Stomach (tissue), 9 donors: Measurements from ENCODE around the gene DCC. TPM values are rescaled to one million over a fixed set of nuclear protein-coding genes. Genes with fewer than 3 reads are reported as not detected.

Experiments used
- DNase-seq, 2 donors: peaks; one replicate each; pipeline versions ENCODE4 v3.0.0 to v3.0.0-alpha.2; 2013 to 2019
- H3K27ac ChIP-seq, 5 donors: fragments of 200-600 bp in 4 of 5; sonication (generic) in 4 of 5; one replicate each; pipeline ENCODE4 v1.5.1; 2013 to 2019; ENCODE audit warnings: mild to moderate bottlenecking in 1 of 5, moderate library complexity in 1 of 5
- H3K27me3 ChIP-seq, 3 donors: fragments of 200-600 bp; sonication (generic); one replicate each; pipeline ENCODE4 v1.5.1; 2017 to 2019; ENCODE audit warnings: mixed run types in 1 of 3
- H3K36me3 ChIP-seq, 4 donors: fragments of 200-600 bp; sonication (generic); 1 replicate in 3 of 4; 2 replicates in 1 of 4; pipeline ENCODE4 v1.5.1; 2016 to 2019
- H3K4me1 ChIP-seq, 4 donors: fragments of 200-600 bp; sonication (generic); one replicate each; pipeline ENCODE4 v1.5.1; 2016 to 2019
- H3K4me3 ChIP-seq, 4 donors: fragments of 200-600 bp; sonication (generic) in 3 of 4; one replicate each; pipeline ENCODE4 v1.5.1; 2016 to 2019; ENCODE audit warnings: mild to moderate bottlenecking in 1 of 4
- H3K9me3 ChIP-seq, 4 donors: fragments of 200-600 bp; sonication (generic); one replicate each; pipeline ENCODE4 v1.5.1; 2016 to 2019
- CTCF ChIP-seq, 7 experiments: fragments of 450-650 bp in 4 of 7; fragments of 200-600 bp in 3 of 7; sonication (generic) in 3 of 7; IDR thresholded peaks; one replicate each; pipeline ENCODE4 v1.5.1; 2016 to 2019; ENCODE audit warnings: antibody characterized with exemption in 7 of 7, control low read depth in 2 of 7, mild to moderate bottlenecking in 1 of 7
- EP300 ChIP-seq: sonication (generic); formaldehyde crosslinking; IDR thresholded peaks from one replicate; pipeline ENCODE4 v1.6.1; 2017; ENCODE audit warnings: antibody characterized with exemption
- POLR2A ChIP-seq, 4 donors: fragments of 450-650 bp; IDR thresholded peaks; one replicate each; pipeline ENCODE4 v1.6.1; 2016; ENCODE audit warnings: antibody characterized with exemption in 4 of 4, control low read depth in 2 of 4, mild to moderate bottlenecking in 1 of 4, moderate library complexity in 1 of 4
- POLR2AphosphoS5 ChIP-seq, 3 donors: sonication (generic); formaldehyde crosslinking; IDR thresholded peaks; one replicate each; pipeline ENCODE4 v1.6.1; 2016; ENCODE audit warnings: antibody characterized with exemption in 3 of 3
- WGBS, 5 donors: extraction: QIAGEN DNeasy Blood & Tissue Kit in 3 of 5; methylation state at CpG; one replicate each; pipeline versions ENCODE4 v1.1.5 to v1.1.7; 2013 to 2018; 5-methylcytosine and 5-hydroxymethylcytosine counted together
- intact Hi-C: fragments of 100-400 bp; cut with DNase I; formaldehyde crosslinking; loops from one replicate; pipeline ENCODE4 v1.15.1; 2023; ENCODE audit warnings: low total_unique reads
- polyA plus RNA-seq, 3 donors: library from polyadenylated mRNA; stranded (reverse); fragments of 200-250 nt; gene quantifications; one replicate each; pipeline ENCODE4 v1.2.3, GENCODE V29; 2013
- total RNA-seq, 5 donors: library from RNA; depleted of rRNA; stranded (reverse); fragments of >200 nt; gene quantifications; one replicate each; pipeline versions ENCODE4 v1.1.0 to v1.2.3, GENCODE V29; 2014 to 2016
- donor health status: healthy with polysubstance abuse.
- donor health status: Bipolar disorder and iron deficiency.
- donor health status: healthy.

Gene DCC
- total and polyA plus RNA-seq, 8 donors: 0.58 to 1.7 TPM; not detected in 6

GRCh38 chr18:52700116-52700515 is 360.1 kb downstream of the DCC start:
- Histone ChIP-seq H3K4me3 (no peak overlapping the region), H3K27ac (no peak overlapping the region), H3K36me3 (no peaks in the 10 kb centered on the region), H3K27me3 (no peaks in the 10 kb centered on the region), H3K9me3 (no peaks in the 10 kb centered on the region), H3K4me1 (peaks cover 0 to 7% (median 2%) of the 10 kb centered on the region in 4 donors)
- DNase-seq: no peak
- WGBS, 5 donors: 82 to 96% (median 86%) methylated on average over 9 of the region's 9 CpGs
- intact Hi-C loops: no loop called here
- no peak for TF ChIP-seq CTCF (IDR thresholded peaks at IDR 0.05)
- no peak for TF ChIP-seq EP300
- no peak for TF ChIP-seq POLR2A (IDR thresholded peaks at IDR 0.05)
- TF ChIP-seq POLR2AphosphoS5 (IDR thresholded peaks at IDR 0.05): no peak

GRCh38 chr18:52700816-52701215 is 360.8 kb downstream of the DCC start:
- H3K4me1 ChIP-seq: peaks cover 0 to 7% (median 2%) of the 10 kb centered on the region in 4 donors
- no peak for TF ChIP-seq POLR2A (IDR thresholded peaks at IDR 0.05)
- TF ChIP-seq POLR2AphosphoS5 (IDR thresholded peaks at IDR 0.05): peak in 1 of 3 donors; percentile 33
- WGBS, 5 donors: 20 to 43% (median 33%) methylated on average over 2 of the region's 2 CpGs
- H3K9me3 ChIP-seq: no peaks in the 10 kb centered on the region
- no peaks in the 10 kb centered on the region for H3K36me3 ChIP-seq
- peak in 1 of 2 donors; percentile 3 for DNase-seq
- no peaks in the 10 kb centered on the region for H3K27me3 ChIP-seq
- no peak overlapping the region for H3K4me3 ChIP-seq
- intact Hi-C loops: no loop called here
- H3K27ac ChIP-seq: no peak overlapping the region

GRCh38 chr18:52701219-52701935 is 361.4 kb downstream of the DCC start:
- intact Hi-C loops: no loop called here

GRCh38 chr18:52715421-52715820 is 375.4 kb downstream of the DCC start:
- DNase-seq: no peak
- Histone ChIP-seq H3K4me1 (no peaks in the 10 kb centered on the region), H3K36me3 (no peaks in the 10 kb centered on the region), H3K27me3 (no peaks in the 10 kb centered on the region), H3K27ac (no peak overlapping the region), H3K4me3 (no peak overlapping the region), H3K9me3 (no peaks in the 10 kb centered on the region)
- TF ChIP-seq CTCF (IDR thresholded peaks at IDR 0.05) (no peak), POLR2A (IDR thresholded peaks at IDR 0.05) (no peak), EP300 (no peak), POLR2AphosphoS5 (IDR thresholded peaks at IDR 0.05) (no peak)
- WGBS, 5 donors: 75 to 91% (median 80%) methylated on average over 4 of the region's 4 CpGs
- intact Hi-C loops: no loop called here

More at GRCh38 chr18:52701219-52701935, 361.4 kb downstream of the DCC start:
- no peaks in the 10 kb centered on the region for H3K27me3 ChIP-seq
- 61 to 74% (median 67%) methylated on average over 5 of the region's 5 CpGs for WGBS, 5 donors
- no peak for DNase-seq
- H3K4me3 ChIP-seq: no peak overlapping the region
- H3K4me1 ChIP-seq: peaks cover 0 to 7% (median 2%) of the 10 kb centered on the region in 4 donors
- no peak for TF ChIP-seq POLR2AphosphoS5 (IDR thresholded peaks at IDR 0.05)
- no peak for TF ChIP-seq POLR2A (IDR thresholded peaks at IDR 0.05)
- no peak for TF ChIP-seq EP300
- TF ChIP-seq CTCF (IDR thresholded peaks at IDR 0.05): no peak
- H3K27ac ChIP-seq: no peak overlapping the region
- H3K36me3 ChIP-seq: no peaks in the 10 kb centered on the region
- H3K9me3 ChIP-seq: no peaks in the 10 kb centered on the region

GRCh38 chr18:52715991-52716390 is 376.0 kb downstream of the DCC start:
- intact Hi-C loops: no loop called here

More at GRCh38 chr18:52715991-52716390, 376.0 kb downstream of the DCC start:
- Histone ChIP-seq H3K4me3 (no peak overlapping the region), H3K4me1 (no peaks in the 10 kb centered on the region), H3K9me3 (no peaks in the 10 kb centered on the region), H3K27me3 (no peaks in the 10 kb centered on the region), H3K27ac (no peak overlapping the region), H3K36me3 (no peaks in the 10 kb centered on the region)
- WGBS, 5 donors: 78 to 89% (median 84%) methylated on average over 6 to 7 of the region's 7 CpGs
- DNase-seq: no peak
- TF ChIP-seq EP300: no peak
- TF ChIP-seq POLR2A (IDR thresholded peaks at IDR 0.05): no peak
- no peak for TF ChIP-seq POLR2AphosphoS5 (IDR thresholded peaks at IDR 0.05)
- no peak for TF ChIP-seq CTCF (IDR thresholded peaks at IDR 0.05)
